KMS-11 (cell line): ENCODE results near the gene GALNT4.

Source experiments
- H2AFZ ChIP-seq: fragments of 200-600 bp; sonication (generic); 2 replicates; pipeline ENCODE4 v1.6.1; 2016; ENCODE audit warnings: antibody characterized with exemption, mixed run types, low read depth
- H3K27ac ChIP-seq: fragments of 200-600 bp; sonication (generic); 2 replicates; pipeline ENCODE4 v1.6.1; 2016; ENCODE audit warnings: mild to moderate bottlenecking, mixed run types
- H3K27me3 ChIP-seq: fragments of 200-600 bp; sonication (generic); 2 replicates; pipeline ENCODE4 v1.6.1; 2017; ENCODE audit warnings: mild to moderate bottlenecking, low read depth, mixed run types, moderate library complexity; ENCODE audit not compliant: insufficient read depth
- H3K36me3 ChIP-seq: fragments of 200-600 bp; sonication (generic); 2 replicates; pipeline ENCODE4 v1.6.1; 2017; ENCODE audit warnings: mild to moderate bottlenecking, mixed run types; ENCODE audit not compliant: insufficient read depth
- H3K4me1 ChIP-seq: fragments of 200-600 bp; sonication (generic); 2 replicates; pipeline ENCODE4 v1.6.1; 2016; ENCODE audit warnings: mild to moderate bottlenecking, low read depth, mixed run types; ENCODE audit not compliant: poor library complexity, severe bottlenecking
- H3K4me2 ChIP-seq: fragments of 200-600 bp; sonication (generic); 2 replicates; pipeline ENCODE4 v1.7.0; 2016; ENCODE audit warnings: mild to moderate bottlenecking, mixed run types
- H3K4me3 ChIP-seq: fragments of 200-600 bp; sonication (generic); IDR thresholded peaks from 2 replicates; pipeline ENCODE4 v1.6.1; 2017; ENCODE audit warnings: low read depth, low read length, mixed read lengths; ENCODE audit not compliant: insufficient read depth
- H3K79me2 ChIP-seq: fragments of 200-600 bp; sonication (generic); 2 replicates; pipeline ENCODE4 v1.6.1; 2016; ENCODE audit warnings: low read depth, mixed run types; ENCODE audit not compliant: insufficient read depth
- H3K9ac ChIP-seq: fragments of 200-600 bp; sonication (generic); 2 replicates; pipeline ENCODE4 v1.6.1; 2016; ENCODE audit warnings: mild to moderate bottlenecking, mixed run types
- H4K20me1 ChIP-seq: fragments of 200-600 bp; sonication (generic); 2 replicates; pipeline ENCODE4 v1.6.1; 2016; ENCODE audit warnings: mild to moderate bottlenecking, mixed run types; ENCODE audit not compliant: insufficient read depth
- TF ChIP-seq, protein P1 (sequence below): fragments of 200-600 bp; sonication (generic); conservative IDR thresholded peaks from 2 replicates; pipeline ENCODE4 v1.6.1; 2017; ENCODE audit warnings: low read depth, mild to moderate bottlenecking, antibody characterized with exemption, low read length, moderate library complexity, mixed read lengths

GALNT4 gene

GRCh38 chr12:89492883-89493282 lies 31.7 kb downstream of the GALNT4 start:
- no peak overlapping the region for H3K4me3 ChIP-seq
- no peaks in the 10 kb centered on the region for H3K4me1 ChIP-seq
- H3K79me2 ChIP-seq, result no peaks in the 10 kb centered on the region
- H3K4me2 ChIP-seq, result no peak overlapping the region
- no peak overlapping the region for H3K27ac ChIP-seq
- H3K27me3 ChIP-seq, result no peaks in the 10 kb centered on the region
- H2AFZ ChIP-seq, result no peak overlapping the region
- no peaks in the 10 kb centered on the region for H4K20me1 ChIP-seq
- no peaks in the 10 kb centered on the region for H3K36me3 ChIP-seq
- H3K9ac ChIP-seq, result no peak overlapping the region
- TF ChIP-seq, protein P1, sequence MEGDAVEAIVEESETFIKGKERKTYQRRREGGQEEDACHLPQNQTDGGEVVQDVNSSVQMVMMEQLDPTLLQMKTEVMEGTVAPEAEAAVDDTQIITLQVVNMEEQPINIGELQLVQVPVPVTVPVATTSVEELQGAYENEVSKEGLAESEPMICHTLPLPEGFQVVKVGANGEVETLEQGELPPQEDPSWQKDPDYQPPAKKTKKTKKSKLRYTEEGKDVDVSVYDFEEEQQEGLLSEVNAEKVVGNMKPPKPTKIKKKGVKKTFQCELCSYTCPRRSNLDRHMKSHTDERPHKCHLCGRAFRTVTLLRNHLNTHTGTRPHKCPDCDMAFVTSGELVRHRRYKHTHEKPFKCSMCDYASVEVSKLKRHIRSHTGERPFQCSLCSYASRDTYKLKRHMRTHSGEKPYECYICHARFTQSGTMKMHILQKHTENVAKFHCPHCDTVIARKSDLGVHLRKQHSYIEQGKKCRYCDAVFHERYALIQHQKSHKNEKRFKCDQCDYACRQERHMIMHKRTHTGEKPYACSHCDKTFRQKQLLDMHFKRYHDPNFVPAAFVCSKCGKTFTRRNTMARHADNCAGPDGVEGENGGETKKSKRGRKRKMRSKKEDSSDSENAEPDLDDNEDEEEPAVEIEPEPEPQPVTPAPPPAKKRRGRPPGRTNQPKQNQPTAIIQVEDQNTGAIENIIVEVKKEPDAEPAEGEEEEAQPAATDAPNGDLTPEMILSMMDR, result no peak

GRCh38 chr12:89490922-89491321 lies 33.7 kb downstream of the GALNT4 start:
- H3K4me2 ChIP-seq, result no peak overlapping the region
- no peak overlapping the region for H3K27ac ChIP-seq
- TF ChIP-seq, protein P1, result no peak
- H3K4me3 ChIP-seq, result no peak overlapping the region
- no peaks in the 10 kb centered on the region for H3K36me3 ChIP-seq
- no peaks in the 10 kb centered on the region for H3K79me2 ChIP-seq
- no peak overlapping the region for H3K9ac ChIP-seq
- no peaks in the 10 kb centered on the region for H3K4me1 ChIP-seq
- H2AFZ ChIP-seq, result no peak overlapping the region
- H4K20me1 ChIP-seq, result no peaks in the 10 kb centered on the region
- H3K27me3 ChIP-seq, result no peaks in the 10 kb centered on the region

GRCh38 chr12:89486264-89486663 lies 38.3 kb downstream of the GALNT4 start:
- H3K4me2 ChIP-seq, result no peak overlapping the region
- no peak overlapping the region for H3K27ac ChIP-seq
- TF ChIP-seq, protein P1, result no peak
- H3K9ac ChIP-seq, result no peak overlapping the region
- H3K4me1 ChIP-seq, result no peaks in the 10 kb centered on the region
- H3K27me3 ChIP-seq, result no peaks in the 10 kb centered on the region
- no peak overlapping the region for H2AFZ ChIP-seq
- H3K79me2 ChIP-seq, result no peaks in the 10 kb centered on the region
- H3K36me3 ChIP-seq, result no peaks in the 10 kb centered on the region
- no peak overlapping the region for H3K4me3 ChIP-seq
- no peaks in the 10 kb centered on the region for H4K20me1 ChIP-seq

- H3K4me3 ChIP-seq, result no peak overlapping the region
- H3K9ac ChIP-seq, result no peak overlapping the region
- H3K36me3 ChIP-seq, result no peaks in the 10 kb centered on the region
- H3K4me1 ChIP-seq, result no peaks in the 10 kb centered on the region
- H4K20me1 ChIP-seq, result no peaks in the 10 kb centered on the region
- H3K79me2 ChIP-seq, result no peaks in the 10 kb centered on the region
- H3K4me2 ChIP-seq, result no peak overlapping the region
- H2AFZ ChIP-seq, result no peak overlapping the region
- no peaks in the 10 kb centered on the region for H3K27me3 ChIP-seq
- H3K27ac ChIP-seq, result no peak overlapping the region
- TF ChIP-seq, protein P1, result no peak
These were observed 40.1 kb downstream of the GALNT4 start for GRCh38 chr12:89484470-89484869.
